Neural cell (in vitro differentiated cells): ENCODE data around the gene GDNF. TPM values are rescaled to one million over a fixed set of nuclear protein-coding genes. Genes with fewer than 3 reads are reported as not detected.

Source experiments
- H2AFZ ChIP-seq: fragments of 200-600, 300-800 bp; sonication (generic), shearing (Covaris generic); 2 replicates; pipeline ENCODE4 v1.6.0; 2014; ENCODE audit warnings: low read depth, mild to moderate bottlenecking, antibody characterized with exemption, low read length, moderate library complexity
- H3F3A ChIP-seq: fragments of 200-600 bp; shearing (Covaris generic); 2 replicates; pipeline ENCODE4 v1.6.1; 2016; ENCODE audit warnings: mild to moderate bottlenecking, moderate library complexity, mixed read lengths, antibody characterized with exemption, low read length; ENCODE audit not compliant: insufficient read depth, poor library complexity, severe bottlenecking
- H3K27ac ChIP-seq: fragments of 200-600, 300-800 bp; sonication (generic), shearing (Covaris generic); 2 replicates; pipeline ENCODE4 v1.5.1; 2014; ENCODE audit warnings: mild to moderate bottlenecking, low read length, moderate library complexity
- H3K27me3 ChIP-seq: fragments of 300-800, 200-600 bp; sonication (generic), shearing (Covaris generic); 2 replicates; pipeline ENCODE4 v1.6.0; 2014; ENCODE audit warnings: mild to moderate bottlenecking, low read depth, low read length, moderate library complexity; ENCODE audit not compliant: insufficient read depth
- H3K36me3 ChIP-seq: fragments of 300-800, 200-600 bp; sonication (generic), shearing (Covaris generic); 2 replicates; pipeline ENCODE4 v1.5.1; 2014; ENCODE audit warnings: mild to moderate bottlenecking, antibody characterized with exemption, low read length, moderate library complexity; ENCODE audit not compliant: insufficient read depth
- H3K4me2 ChIP-seq: fragments of 300-800, 200-600 bp; sonication (generic), shearing (Covaris generic); 2 replicates; pipeline ENCODE4 v1.6.0; 2014; ENCODE audit warnings: mild to moderate bottlenecking, low read length
- H3K4me3 ChIP-seq: fragments of 300-800, 200-600 bp; sonication (generic), shearing (Covaris generic); 2 replicates; pipeline ENCODE4 v1.5.1; 2014; ENCODE audit warnings: mild to moderate bottlenecking, low read length, moderate library complexity
- H3K79me2 ChIP-seq: fragments of 200-600 bp; shearing (Covaris generic); replicated peaks from 2 replicates; pipeline ENCODE4 v1.6.0; 2014; ENCODE audit warnings: mild to moderate bottlenecking, low read length, moderate library complexity; ENCODE audit not compliant: insufficient read depth
- H3K9ac ChIP-seq: fragments of 300-800, 200-600 bp; sonication (generic), shearing (Covaris generic); 2 replicates; pipeline ENCODE4 v1.6.1; 2016; ENCODE audit warnings: mild to moderate bottlenecking, low read length, mixed read lengths
- H3K9me2 ChIP-seq: fragments of 200-600 bp; shearing (Covaris generic); 2 replicates; pipeline ENCODE4 v1.6.1; 2016; ENCODE audit warnings: mild to moderate bottlenecking, low read length, mixed read lengths; ENCODE audit not compliant: insufficient read depth
- H3K9me3 ChIP-seq: fragments of 200-600, 300-800 bp; sonication (generic), shearing (Covaris generic); 2 replicates; pipeline ENCODE4 v1.6.1; 2016; ENCODE audit warnings: mild to moderate bottlenecking, mixed run types, low read length, moderate library complexity, mixed read lengths
- H4K20me1 ChIP-seq: fragments of 200-600 bp; shearing (Covaris generic); 2 replicates; pipeline ENCODE4 v1.6.1; 2016; ENCODE audit warnings: mild to moderate bottlenecking, mixed run types; ENCODE audit not compliant: insufficient read depth
- EP300 ChIP-seq: fragments of 450-650 bp; conservative IDR thresholded peaks from 2 replicates; pipeline ENCODE4 v1.6.1; 2014; ENCODE audit warnings: antibody characterized with exemption, mild to moderate bottlenecking, moderate library complexity; ENCODE audit not compliant: poor library complexity, severe bottlenecking
- EZH2 ChIP-seq: fragments of 200-600, 300-800 bp; shearing (Covaris generic), sonication (generic); IDR thresholded peaks from 2 replicates; pipeline ENCODE4 v1.6.1; 2014; ENCODE audit warnings: antibody characterized with exemption, low read length, borderline replicate concordance, mild to moderate bottlenecking; ENCODE audit not compliant: insufficient read depth, poor library complexity, severe bottlenecking
- MXI1 ChIP-seq: fragments of 450-650 bp; conservative IDR thresholded peaks from 2 replicates; pipeline ENCODE4 v1.6.1; 2014; ENCODE audit warnings: antibody characterized with exemption, mild to moderate bottlenecking; ENCODE audit not compliant: poor library complexity, severe bottlenecking
- POLR2AphosphoS5 ChIP-seq: IDR thresholded peaks from 2 replicates; pipeline ENCODE4 v1.6.1; 2012
- RAD21 ChIP-seq: fragments of 450-650 bp; conservative IDR thresholded peaks from 2 replicates; pipeline ENCODE4 v1.6.1; 2014; ENCODE audit warnings: antibody characterized with exemption, mild to moderate bottlenecking, moderate library complexity
- REST ChIP-seq: IDR thresholded peaks from 2 replicates; pipeline ENCODE4 v1.6.1; 2012; ENCODE audit warnings: borderline replicate concordance
- SMC3 ChIP-seq: fragments of 450-650 bp; conservative IDR thresholded peaks from 2 replicates; pipeline ENCODE4 v1.6.1; 2014; ENCODE audit warnings: antibody characterized with exemption, mild to moderate bottlenecking, moderate library complexity; ENCODE audit not compliant: poor library complexity
- TAF1 ChIP-seq: IDR thresholded peaks from 2 replicates; pipeline ENCODE4 v1.6.1; 2012; ENCODE audit warnings: low read depth
- polyA plus RNA-seq: library from polyadenylated mRNA; depleted of rRNA; stranded (reverse); fragments of >200 nt; gene quantifications from 2 replicates; pipeline ENCODE4 v1.2.3, GENCODE V29; 2014

Gene GDNF
- polyA plus RNA-seq, 1 donor from 2014 or later = not detected

DNA sequence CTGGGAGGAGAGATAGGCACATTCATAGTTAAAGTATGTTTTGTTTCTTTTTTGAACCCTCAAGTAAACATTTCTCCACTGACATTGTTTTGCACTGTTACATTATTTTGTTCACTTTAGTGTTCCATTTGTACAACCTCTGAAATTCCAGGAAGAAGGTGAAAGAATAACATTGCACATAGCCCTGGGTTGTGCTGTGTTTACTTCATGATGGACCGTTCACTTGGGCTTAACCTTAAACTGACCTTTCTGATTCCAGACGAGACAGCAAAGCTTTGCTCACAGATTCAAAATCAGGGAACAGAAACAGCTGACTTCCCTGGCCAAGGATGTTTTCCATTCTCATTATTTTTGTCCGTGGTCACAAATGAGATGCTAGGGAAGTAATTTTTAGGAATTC is 42.8 kb upstream of the GDNF start:
- H2AFZ ChIP-seq = no peak overlapping the region
- no peaks in the 10 kb centered on the region for H4K20me1 ChIP-seq
- H3K9ac ChIP-seq = no peak overlapping the region
- no peak for TF ChIP-seq POLR2AphosphoS5
- TF ChIP-seq TAF1 = no peak
- no peak for TF ChIP-seq SMC3
- no peak for TF ChIP-seq REST
- no peak for TF ChIP-seq EZH2
- no peak overlapping the region for H3K4me2 ChIP-seq
- no peak overlapping the region for H3K4me3 ChIP-seq
- H3K9me3 ChIP-seq = no peaks in the 10 kb centered on the region
- no peaks in the 10 kb centered on the region for H3K9me2 ChIP-seq
- H3K79me2 ChIP-seq = no peaks in the 10 kb centered on the region
- H3K36me3 ChIP-seq = no peaks in the 10 kb centered on the region
- H3F3A ChIP-seq = no peaks in the 10 kb centered on the region
- no peak overlapping the region for H3K27ac ChIP-seq
- H3K27me3 ChIP-seq = no peaks in the 10 kb centered on the region

- no peak overlapping the region for H3K9ac ChIP-seq
- H3K4me2 ChIP-seq = no peak overlapping the region
- H3K27me3 ChIP-seq = no peaks in the 10 kb centered on the region
- no peak overlapping the region for H3K4me3 ChIP-seq
- no peaks in the 10 kb centered on the region for H3K36me3 ChIP-seq
- no peaks in the 10 kb centered on the region for H3K9me2 ChIP-seq
- H2AFZ ChIP-seq = no peak overlapping the region
- no peaks in the 10 kb centered on the region for H4K20me1 ChIP-seq
- H3K27ac ChIP-seq = no peak overlapping the region
- TF ChIP-seq EP300 (no peak), MXI1 (no peak)
- H3F3A ChIP-seq = no peaks in the 10 kb centered on the region
- H3K9me3 ChIP-seq = no peaks in the 10 kb centered on the region
- no peaks in the 10 kb centered on the region for H3K79me2 ChIP-seq
These were observed 41.5 kb upstream of the GDNF start for GRCh38 chr5:37881359-37881758.

DNA sequence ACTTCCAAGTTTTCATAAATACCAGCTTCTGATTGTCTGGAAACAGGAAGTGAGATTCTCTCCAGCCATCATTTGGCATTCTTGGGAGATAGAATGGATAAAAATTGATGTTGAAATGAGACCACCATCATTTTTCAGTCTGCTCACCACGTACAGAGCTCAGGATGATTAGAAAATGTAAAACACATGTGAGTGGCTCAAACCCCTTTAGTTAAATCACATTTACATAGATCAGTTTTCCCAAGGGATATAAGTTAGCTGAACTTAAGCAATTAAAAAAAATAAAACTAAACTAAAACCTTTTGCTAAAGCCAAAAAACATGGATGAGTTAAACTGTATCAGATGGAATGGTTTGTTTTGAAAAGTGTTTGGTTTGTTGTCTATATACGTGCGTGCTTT is 37.1 kb upstream of the GDNF start:
- no peak for TF ChIP-seq RAD21
- no peak for TF ChIP-seq POLR2AphosphoS5
- H3K9ac ChIP-seq = no peak overlapping the region
- no peak overlapping the region for H3K4me3 ChIP-seq
- no peaks in the 10 kb centered on the region for H3K79me2 ChIP-seq
- H4K20me1 ChIP-seq = no peaks in the 10 kb centered on the region
- no peaks in the 10 kb centered on the region for H3K9me3 ChIP-seq
- H3K36me3 ChIP-seq = no peaks in the 10 kb centered on the region
- H3K27me3 ChIP-seq = no peaks in the 10 kb centered on the region
- no peak overlapping the region for H2AFZ ChIP-seq
- no peaks in the 10 kb centered on the region for H3K9me2 ChIP-seq
- no peak overlapping the region for H3K27ac ChIP-seq
- no peaks in the 10 kb centered on the region for H3F3A ChIP-seq
- no peak overlapping the region for H3K4me2 ChIP-seq
